GM19397 (cell line): Measurements from ENCODE around the gene PDE10A.
A peak's percentile ranks its signal among the peaks of the same experiment; 100 is the strongest.

ENCODE experiments used
- ATAC-seq: cut with Tn5 transposase; IDR thresholded peaks from one replicate; pipeline ENCODE4 v1.9.1; 2021; ENCODE audit warnings: mild to moderate bottlenecking, moderate library complexity; ENCODE audit not compliant: unreplicated experiment

Gene PDE10A

DNA sequence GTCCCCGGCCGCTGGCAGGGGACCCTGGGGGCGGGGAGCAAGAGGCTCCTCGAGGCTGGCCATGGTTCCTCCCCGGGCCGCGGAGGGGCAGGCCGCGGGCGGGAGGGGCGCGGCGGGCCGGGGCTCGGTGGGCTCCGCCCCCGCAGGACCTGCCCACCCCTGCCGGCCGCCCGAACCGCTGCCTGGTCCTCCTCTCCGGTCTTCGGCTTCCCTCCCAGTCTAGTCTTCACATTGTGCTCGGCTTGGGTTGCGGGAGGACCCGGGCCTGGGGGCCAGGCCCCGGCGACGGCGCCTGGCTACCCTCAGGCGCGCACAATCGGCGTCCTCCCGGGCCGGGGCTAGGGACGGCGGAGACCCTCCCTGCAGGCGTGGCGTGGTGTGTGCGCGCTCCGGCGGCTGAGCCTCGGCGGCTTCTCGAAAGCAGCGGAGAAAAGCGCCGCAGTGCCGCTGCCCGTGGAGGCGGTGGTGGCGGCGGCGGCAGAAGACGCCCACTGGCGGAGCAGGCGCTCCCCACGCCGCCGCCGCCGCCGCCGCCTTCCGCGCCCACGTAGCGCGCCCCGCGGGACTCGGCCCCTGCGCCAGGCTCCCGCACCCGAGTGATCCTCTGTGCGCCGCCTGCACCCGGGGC lies at the start of gene PDE10A:
Gene PDE10A (minus strand): TSS at position 493 of the 628 bp plus-strand sequence. CDS start 430 bp downstream, at position 63.
- no peak for ATAC-seq

DNA sequence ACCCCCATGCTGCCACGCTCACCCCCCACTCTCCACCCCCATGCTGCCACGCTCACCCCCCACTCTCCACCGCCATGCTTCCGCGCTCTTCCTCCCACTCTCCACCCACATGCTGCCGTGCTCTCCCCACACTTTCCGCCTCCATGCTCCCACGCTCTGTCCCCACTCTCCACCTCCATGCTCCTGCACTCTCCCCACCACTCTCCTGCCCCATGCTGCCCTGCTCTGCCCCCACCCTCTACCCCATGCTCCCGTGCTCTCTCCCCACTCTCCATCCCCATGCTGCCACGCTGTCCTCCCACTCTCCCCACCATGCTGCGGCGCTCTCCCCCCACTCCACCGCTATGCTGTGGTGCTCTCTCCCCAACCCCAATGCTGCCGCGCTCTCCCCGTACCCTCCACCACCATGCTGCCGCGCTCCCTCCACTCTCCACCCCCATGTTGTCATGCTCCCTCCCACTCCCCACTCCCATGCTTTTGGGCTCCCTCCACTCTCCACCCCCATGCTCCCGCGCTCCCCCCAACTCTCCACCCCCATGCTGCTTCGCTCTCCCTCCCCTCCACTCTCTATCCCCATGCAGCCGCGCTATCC lies 46.0 kb upstream of the PDE10A start:
- no peak for ATAC-seq

- no peak for ATAC-seq
Observed at GRCh38 chr6:165707067-165707853, 44.2 kb upstream of the PDE10A start.

DNA sequence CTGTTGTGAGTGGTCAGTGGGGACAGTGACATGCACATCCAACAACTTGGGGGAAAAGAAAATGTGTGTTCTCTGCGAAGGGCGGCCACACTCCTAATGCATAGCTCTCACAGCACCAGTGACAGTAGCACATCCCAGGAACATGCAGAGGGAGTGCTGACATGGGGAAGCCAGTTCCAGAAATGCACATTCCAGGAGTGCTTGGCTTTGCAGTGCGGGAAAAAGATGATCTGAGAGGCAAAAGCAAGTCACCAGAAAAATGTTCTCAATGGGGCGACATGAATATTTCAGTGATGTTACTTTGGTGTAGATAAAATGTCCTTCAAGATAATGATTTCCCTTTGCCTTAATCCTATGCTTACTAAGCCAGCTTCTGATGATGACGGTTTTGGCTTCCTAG lies 42.9 kb upstream of the PDE10A start:
- no peak for ATAC-seq

DNA sequence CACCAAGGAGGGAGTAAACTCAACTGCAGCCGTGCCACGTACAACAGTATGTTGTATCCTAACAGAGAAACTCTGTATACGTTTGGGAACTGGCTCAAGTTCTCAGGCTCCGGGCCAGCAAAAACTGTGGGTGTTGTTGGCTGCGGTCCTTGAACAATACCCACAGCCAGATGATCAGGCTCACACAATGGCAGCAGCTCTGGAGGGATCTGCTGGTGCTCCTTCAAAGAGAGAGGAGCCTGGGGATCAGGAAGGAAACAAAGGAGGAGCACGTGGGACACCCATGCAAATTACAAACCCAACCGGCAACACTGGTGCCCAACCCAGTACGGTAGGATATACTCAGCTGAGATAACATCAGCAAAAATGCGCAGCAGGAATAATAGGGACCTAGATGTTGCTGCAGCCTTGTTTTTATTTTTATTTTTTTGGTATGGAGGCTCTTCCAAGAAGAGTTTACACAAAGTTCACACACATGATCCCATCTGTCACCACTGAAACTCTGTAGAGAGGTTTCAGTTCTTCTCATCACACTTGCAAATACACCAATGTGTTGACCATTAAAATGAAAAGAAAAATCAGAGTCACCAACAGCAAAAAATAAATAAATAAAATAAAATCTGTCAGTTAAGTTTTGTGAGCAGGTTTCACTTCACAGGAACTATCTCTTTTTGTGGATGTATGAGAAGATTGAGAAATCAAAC lies 41.2 kb upstream of the PDE10A start:
- no peak for ATAC-seq

GRCh38 chr6:165702669-165703068 lies 39.6 kb upstream of the PDE10A start:
- ATAC-seq, result no peak

DNA sequence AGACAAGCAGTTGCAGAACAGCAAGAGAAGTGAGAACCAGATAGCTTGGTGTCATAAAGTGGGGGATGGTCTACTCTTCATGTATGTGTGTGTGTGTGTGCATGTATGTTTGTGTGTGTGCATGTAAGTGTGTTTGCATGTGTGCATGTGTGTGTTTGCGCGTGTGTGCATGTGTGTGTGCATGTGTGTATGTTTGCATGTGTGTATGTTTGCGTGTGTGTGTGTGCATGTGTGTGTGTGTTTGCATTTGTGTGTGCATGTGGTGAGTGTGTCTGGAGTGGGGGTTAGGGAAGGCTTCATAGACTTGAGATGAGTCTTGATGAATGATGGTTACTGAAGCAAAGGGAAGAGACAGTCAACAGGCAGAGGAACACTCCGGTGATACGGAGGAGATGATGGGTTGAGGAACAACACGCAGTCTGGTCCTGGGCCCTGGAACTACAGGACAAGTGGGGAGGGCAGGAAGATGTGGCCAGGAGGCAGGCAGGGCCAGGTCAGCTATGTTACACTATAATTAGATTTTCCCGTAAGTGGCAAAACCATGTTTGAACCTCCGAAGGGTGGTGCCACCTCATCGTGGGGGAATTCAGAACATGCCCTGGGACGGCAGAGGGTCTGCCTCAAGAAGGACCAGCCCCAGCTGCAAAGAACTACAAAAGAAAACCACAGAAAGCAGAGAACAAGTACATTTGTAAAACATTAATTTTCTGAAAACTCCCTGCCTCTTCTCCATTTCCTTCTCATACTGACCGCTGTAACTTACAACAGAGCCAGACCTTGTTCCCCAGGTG lies 38.7 kb upstream of the PDE10A start:
- peak; percentile 81 for ATAC-seq

- no peak for ATAC-seq
Observed at GRCh38 chr6:165701005-165701404, 38.0 kb upstream of the PDE10A start.

DNA sequence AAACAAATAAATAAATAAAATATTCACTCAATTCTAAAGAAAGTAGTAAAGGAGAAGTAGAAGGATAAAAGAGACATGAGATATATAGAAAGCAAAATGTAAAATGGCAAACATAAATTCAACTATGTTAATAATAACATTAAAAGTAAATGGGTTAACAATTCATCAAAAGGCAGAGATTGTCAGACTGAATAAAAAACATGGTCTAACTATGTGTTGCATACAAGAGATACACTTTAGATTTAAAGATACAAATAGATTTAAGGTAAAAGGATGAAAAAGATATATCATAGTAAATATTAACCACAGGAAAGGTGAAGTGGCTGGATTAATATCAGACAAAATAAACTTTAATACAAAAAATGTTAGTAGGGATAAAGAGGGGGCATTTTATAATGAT lies 35.8 kb upstream of the PDE10A start:
- no peak for ATAC-seq

- ATAC-seq, result no peak
Observed at GRCh38 chr6:165697171-165697570, 34.1 kb upstream of the PDE10A start.

GRCh38 chr6:165695722-165696515 lies 32.9 kb upstream of the PDE10A start:
- no peak for ATAC-seq

DNA sequence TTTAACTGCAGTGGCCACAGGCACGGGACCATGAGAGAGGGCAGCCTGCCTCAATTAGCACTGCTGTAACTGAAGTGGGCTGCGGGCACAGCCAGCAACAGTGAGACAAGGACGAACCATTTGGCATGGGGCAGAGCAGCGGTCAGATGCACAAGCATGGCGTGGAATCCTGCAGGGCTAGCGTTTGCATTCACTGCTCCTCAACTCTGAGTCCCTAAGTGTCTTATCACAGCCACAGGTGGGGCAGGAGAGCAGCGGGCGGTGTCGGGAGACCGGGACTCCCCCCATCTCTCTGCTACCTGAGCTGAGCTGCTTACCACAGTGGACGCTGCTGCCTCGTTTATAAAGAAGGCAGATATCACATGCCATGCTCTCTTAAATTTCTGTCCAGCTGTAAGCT lies 31.3 kb upstream of the PDE10A start:
- ATAC-seq, result no peak

DNA sequence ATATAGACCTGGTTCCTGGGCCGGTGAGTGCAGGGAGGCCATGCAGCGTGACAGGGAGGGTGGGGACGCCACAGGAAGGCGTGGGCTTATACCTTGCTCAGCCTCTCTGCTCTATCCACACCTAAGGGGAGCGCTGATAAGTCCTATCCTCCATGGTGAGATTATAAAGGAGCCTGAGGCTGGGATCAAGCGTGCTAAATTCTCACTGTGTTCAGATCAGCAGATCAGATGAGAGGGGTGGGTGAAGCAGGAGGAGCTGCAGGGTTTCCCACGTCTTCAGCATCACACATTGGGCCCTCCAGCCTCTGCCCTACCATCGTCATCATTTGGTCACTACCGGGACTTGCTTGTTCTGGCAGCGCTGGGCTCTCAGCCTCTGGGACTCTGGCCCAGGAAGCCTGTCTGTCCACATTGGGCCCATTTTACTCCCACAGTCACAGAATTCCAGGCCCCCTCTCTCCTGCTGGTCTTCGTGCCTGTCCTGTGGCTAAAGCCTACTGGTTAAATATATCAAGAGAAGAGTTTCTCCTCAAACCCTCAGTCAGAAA lies 29.1 kb upstream of the PDE10A start:
- ATAC-seq, result no peak

DNA sequence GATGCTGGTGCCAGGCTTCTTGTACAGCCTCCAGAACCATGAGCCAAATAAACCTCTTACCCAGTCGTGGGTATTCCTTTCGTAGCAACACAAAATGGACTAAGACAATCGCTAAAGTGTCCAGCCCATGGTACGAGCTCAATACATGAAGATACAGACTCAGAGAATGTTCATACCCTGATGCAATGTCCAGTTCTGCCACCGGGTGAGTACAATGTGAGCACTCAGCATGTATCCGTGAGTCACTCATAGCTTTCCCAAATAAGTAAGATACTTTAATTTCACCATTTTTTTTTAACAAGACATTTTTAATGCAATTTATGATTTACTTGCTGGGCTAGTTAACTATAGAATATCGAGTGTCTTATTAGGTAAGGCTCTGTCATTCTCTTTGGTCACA lies 26.7 kb upstream of the PDE10A start:
- ATAC-seq, result no peak

DNA sequence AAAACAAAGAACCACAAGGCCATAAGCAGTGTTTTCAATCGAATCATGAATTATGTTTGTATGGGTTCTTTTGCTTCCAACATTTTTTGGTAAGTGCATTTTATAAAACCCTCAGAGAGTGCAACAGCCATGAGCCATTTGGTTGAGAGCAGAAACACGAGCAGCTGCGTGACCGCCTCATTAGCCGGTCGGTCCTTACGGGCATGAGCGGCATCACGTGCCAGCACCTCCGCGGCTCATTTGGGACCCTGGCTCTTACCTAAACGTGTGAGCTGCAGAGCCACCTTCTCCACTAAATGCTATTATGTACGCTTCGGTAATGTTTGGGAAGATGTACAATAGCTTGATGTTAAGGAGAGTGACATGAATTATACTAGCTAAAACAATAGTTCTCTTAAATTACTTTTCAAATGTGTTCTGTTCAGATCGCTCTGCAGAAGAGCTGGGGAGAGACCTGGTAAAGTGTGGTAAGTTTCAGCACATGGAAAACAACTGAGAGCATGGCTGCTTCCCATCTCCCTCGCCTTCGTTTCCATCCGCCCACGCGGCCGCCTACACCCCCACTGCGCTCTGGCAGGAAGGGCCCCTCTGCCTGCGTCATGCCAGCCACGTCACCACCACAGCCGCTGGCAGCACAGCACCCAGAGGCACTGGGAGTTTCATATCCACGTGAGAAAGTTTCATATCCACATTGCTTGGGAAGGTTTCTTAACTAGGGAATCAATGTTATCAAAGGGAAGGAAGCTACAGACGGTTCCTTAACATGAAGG lies 23.7 kb upstream of the PDE10A start:
- no peak for ATAC-seq

- ATAC-seq, result no peak
Observed at GRCh38 chr6:165685302-165685701, 22.3 kb upstream of the PDE10A start.

GRCh38 chr6:165684333-165684732 lies 21.3 kb upstream of the PDE10A start:
- ATAC-seq, result no peak

DNA sequence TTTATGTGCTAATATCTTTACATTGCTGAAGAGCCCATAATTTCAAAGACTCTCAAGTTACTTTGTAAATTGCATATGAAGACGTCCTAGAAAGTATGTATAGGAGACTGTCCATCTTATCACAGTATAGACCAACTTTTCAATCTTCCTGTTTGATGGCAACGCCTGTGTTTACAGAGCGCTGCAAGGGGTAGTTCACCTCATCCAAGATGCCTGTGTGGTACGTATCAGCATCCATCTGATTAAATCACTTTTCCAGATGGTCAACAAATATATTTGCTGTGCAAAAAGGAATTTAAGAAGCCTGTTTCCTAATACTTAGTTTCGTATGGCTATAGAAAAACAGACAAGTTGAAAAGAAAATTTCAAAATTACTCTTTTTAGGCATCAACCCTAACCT lies 17.9 kb upstream of the PDE10A start:
- ATAC-seq, result no peak

DNA sequence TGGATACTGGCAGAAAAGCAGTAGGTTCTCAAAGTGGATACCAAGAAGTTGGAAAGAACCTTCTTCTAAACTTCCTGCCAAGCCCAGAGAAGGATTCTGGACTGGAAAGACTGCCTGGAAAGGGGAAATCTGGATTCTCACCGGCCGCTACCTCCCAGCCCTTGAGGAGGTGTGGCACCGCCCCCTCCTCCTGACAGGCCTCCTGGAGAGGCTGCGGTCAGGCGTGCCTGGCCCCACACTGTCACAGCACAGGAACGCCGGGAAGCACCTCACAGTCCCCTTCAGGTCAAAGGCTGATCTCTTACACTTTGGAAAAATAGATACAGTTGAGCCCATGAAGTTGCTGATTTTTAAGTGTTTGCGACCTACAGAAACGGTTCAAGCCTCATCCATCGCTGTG lies 16.3 kb upstream of the PDE10A start:
- no peak for ATAC-seq
